ENCODE data around the gene GRK2. TPM values are rescaled to one million over a fixed set of nuclear protein-coding genes. Genes with fewer than 3 reads are reported as not detected.

GRK2 gene
- total and polyA plus RNA-seq, 10 donors: 119 to 301 (median 261) TPM

GRCh38 chr11:67322049-67322448, 55.8 kb downstream of the GRK2 start:
- no peak for TF ChIP-seq POLR2A (IDR thresholded peaks at IDR 0.05)
- TF ChIP-seq POLR2AphosphoS5 (IDR thresholded peaks at IDR 0.05): no peak
- no peak for TF ChIP-seq CTCF (IDR thresholded peaks at IDR 0.05 in 8 of 11, conservative IDR thresholded peaks at IDR 0.05 in 3 of 11)
- H3K27ac ChIP-seq: no peak overlapping the region
- H3K27me3 ChIP-seq (replicated peaks in 1 of 7): no peaks in the 10 kb centered on the region
- no peaks in the 10 kb centered on the region for H3K36me3 ChIP-seq
- WGBS, 5 donors: 91 to 98% (median 97%) methylated on average over 3 of the region's 3 CpGs
- peaks cover 0 to 34% (median 18%) of the 10 kb centered on the region in 6 donors for H3K4me1 ChIP-seq
- H3K9me3 ChIP-seq: no peaks in the 10 kb centered on the region
- DNase-seq: no peak
- H3K4me3 ChIP-seq: no peak overlapping the region
- intact Hi-C loops (cut with DNase I; ENCODE audit: low total_unique reads): no loop called here

GRCh38 chr11:67323526-67323925, 57.3 kb downstream of the GRK2 start:
- H3K9me3 ChIP-seq: no peaks in the 10 kb centered on the region
- no peak overlapping the region for H3K4me3 ChIP-seq
- H3K4me1 ChIP-seq: peaks cover 0 to 24% (median 13%) of the 10 kb centered on the region in 6 donors
- H3K36me3 ChIP-seq: no peaks in the 10 kb centered on the region
- 90 to 97% (median 94%) methylated on average over 7 of the region's 7 CpGs for WGBS, 5 donors
- TF ChIP-seq POLR2A (IDR thresholded peaks at IDR 0.05) (no peak), POLR2AphosphoS5 (IDR thresholded peaks at IDR 0.05) (no peak), CTCF (IDR thresholded peaks at IDR 0.05 in 8 of 11, conservative IDR thresholded peaks at IDR 0.05 in 3 of 11) (no peak)
- no peaks in the 10 kb centered on the region for H3K27me3 ChIP-seq (replicated peaks in 1 of 7)
- intact Hi-C loops (cut with DNase I; ENCODE audit: low total_unique reads): no loop called here
- DNase-seq: no peak
- no peak overlapping the region for H3K27ac ChIP-seq

DNA sequence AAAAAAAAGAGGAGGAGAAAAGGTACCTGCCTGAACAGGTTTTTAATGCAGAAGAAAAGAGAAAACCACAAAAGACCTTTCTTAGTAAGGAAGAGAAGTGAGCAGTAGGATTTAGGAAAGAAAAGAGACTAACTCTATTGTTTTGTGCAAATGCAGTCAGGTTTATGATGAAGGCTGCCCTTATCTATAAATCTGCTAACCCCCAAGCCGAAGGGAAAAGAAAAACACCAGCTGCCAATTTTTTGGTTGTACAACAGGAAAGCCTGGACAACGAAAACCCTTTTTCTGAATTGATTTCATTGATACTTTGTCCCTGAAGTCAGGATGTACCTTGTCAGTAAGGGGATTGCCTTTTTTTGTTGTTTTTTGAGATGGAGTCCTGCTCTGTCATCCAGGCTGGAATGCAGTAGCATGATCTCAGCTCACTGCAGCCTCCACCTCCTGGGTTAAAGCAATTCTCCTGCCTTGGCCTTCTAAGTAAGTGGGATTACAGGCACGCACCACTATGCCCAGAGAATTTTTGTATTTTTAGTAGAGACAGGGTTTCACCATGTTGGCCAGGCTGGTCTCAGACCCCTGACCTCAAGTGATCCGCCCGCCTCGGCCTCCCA, 65.9 kb downstream of the GRK2 start:
- intact Hi-C loops (cut with DNase I; ENCODE audit: low total_unique reads): no loop called here
- Histone ChIP-seq H3K27ac (peak overlapping the region in 1 of 8 donors; percentile 32), H3K9me3 (no peaks in the 10 kb centered on the region), H3K4me1 (no peaks in the 10 kb centered on the region), H3K27me3 (replicated peaks in 1 of 7) (no peaks in the 10 kb centered on the region), H3K36me3 (no peaks in the 10 kb centered on the region), H3K4me3 (no peak overlapping the region)
- no peak for TF ChIP-seq POLR2A (IDR thresholded peaks at IDR 0.05)
- TF ChIP-seq CTCF (IDR thresholded peaks at IDR 0.05 in 8 of 11, conservative IDR thresholded peaks at IDR 0.05 in 3 of 11): no peak
- no peak for TF ChIP-seq POLR2AphosphoS5 (IDR thresholded peaks at IDR 0.05)
- 78 to 91% (median 81%) methylated on average over 6 of the region's 6 CpGs for WGBS, 5 donors
- no peak for DNase-seq

Other genes with a start within 250 kb of the GRK2 start
- gene SYT12, start 243.3 kb upstream of the GRK2 start, total RNA-seq: not detected
- under 1 TPM; 0.02 to 0.13 (median 0.05) TPM for gene SYT12, start 243.3 kb upstream of the GRK2 start, polyA plus RNA-seq
- gene RHOD, start 209.6 kb upstream of the GRK2 start, total RNA-seq: 1 to 10 TPM; 1.3 to 6.4 (median 2.2) TPM
- 1 to 10 TPM; 3.1 to 3.6 (median 3.5) TPM for gene RHOD, start 209.6 kb upstream of the GRK2 start, polyA plus RNA-seq
- 100 to 1,000 TPM in 6 of 7 donors, 10 to 100 TPM in 1; 96.0 to 149 (median 130) TPM for gene KDM2A, start 147.2 kb upstream of the GRK2 start, total RNA-seq
- gene KDM2A, start 147.2 kb upstream of the GRK2 start, polyA plus RNA-seq: 10 to 100 TPM; 18.5 to 36.2 (median 28.9) TPM
- gene ANKRD13D, start 22.8 kb downstream of the GRK2 start, total RNA-seq: 100 to 1,000 TPM in 5 of 7 donors, 10 to 100 TPM in 2; 67.3 to 151 (median 124) TPM
- gene ANKRD13D, start 22.8 kb downstream of the GRK2 start, polyA plus RNA-seq: 100 to 1,000 TPM in 2 of 3 donors, 10 to 100 TPM in 1; 65.2 to 138 (median 129) TPM
- gene SSH3, start 37.1 kb downstream of the GRK2 start, total RNA-seq: 10 to 100 TPM; 14.6 to 31.8 (median 22.9) TPM
- 10 to 100 TPM in 1 of 3 donors, 1 to 10 TPM in 2; 4.3 to 11.1 (median 5.9) TPM for gene SSH3, start 37.1 kb downstream of the GRK2 start, polyA plus RNA-seq
- 100 to 1,000 TPM in 4 of 7 donors, 10 to 100 TPM in 3; 81.4 to 159 (median 103) TPM for gene POLD4, start 87.1 kb downstream of the GRK2 start, total RNA-seq
- 100 to 1,000 TPM; 267 to 290 (median 279) TPM for gene POLD4, start 87.1 kb downstream of the GRK2 start, polyA plus RNA-seq
- 10 to 100 TPM in 2 of 7 donors, 1 to 10 TPM in 5; 4.3 to 13.7 (median 6.7) TPM for gene CLCF1, start 107.1 kb downstream of the GRK2 start, total RNA-seq
- 1 to 10 TPM; 6.0 to 9.3 (median 9.0) TPM for gene CLCF1, start 107.1 kb downstream of the GRK2 start, polyA plus RNA-seq
- gene RAD9A, start 125.5 kb downstream of the GRK2 start, total RNA-seq: 10 to 100 TPM; 21.6 to 37.5 (median 29.7) TPM
- gene RAD9A, start 125.5 kb downstream of the GRK2 start, polyA plus RNA-seq: 10 to 100 TPM; 18.2 to 44.8 (median 37.1) TPM
- 100 to 1,000 TPM; 147 to 192 (median 157) TPM for gene PPP1CA, start 135.4 kb downstream of the GRK2 start, total RNA-seq
- 100 to 1,000 TPM; 152 to 207 (median 170) TPM for gene PPP1CA, start 135.4 kb downstream of the GRK2 start, polyA plus RNA-seq
- 100 to 1,000 TPM in 4 of 7 donors, 10 to 100 TPM in 3; 66.3 to 132 (median 101) TPM for gene TBC1D10C, start 137.6 kb downstream of the GRK2 start, total RNA-seq
- 100 to 1,000 TPM; 174 to 270 (median 196) TPM for gene TBC1D10C, start 137.6 kb downstream of the GRK2 start, polyA plus RNA-seq
- gene CARNS1, start 149.2 kb downstream of the GRK2 start, total RNA-seq: 1 to 10 TPM; 1.9 to 4.4 (median 2.1) TPM
- 1 to 10 TPM; 1.0 to 2.0 (median 1.8) TPM for gene CARNS1, start 149.2 kb downstream of the GRK2 start, polyA plus RNA-seq
- gene RPS6KB2, start 162.0 kb downstream of the GRK2 start, total RNA-seq: 10 to 100 TPM; 51.5 to 65.4 (median 55.4) TPM
- gene RPS6KB2, start 162.0 kb downstream of the GRK2 start, polyA plus RNA-seq: 10 to 100 TPM; 39.5 to 95.0 (median 53.8) TPM
- gene PTPRCAP, start 171.2 kb downstream of the GRK2 start, total RNA-seq: 100 to 1,000 TPM; 119 to 278 (median 187) TPM
- gene PTPRCAP, start 171.2 kb downstream of the GRK2 start, polyA plus RNA-seq: 100 to 1,000 TPM; 410 to 557 (median 479) TPM
- 100 to 1,000 TPM in 4 of 7 donors, 10 to 100 TPM in 3; 68.1 to 143 (median 117) TPM for gene CORO1B, start 177.0 kb downstream of the GRK2 start, total RNA-seq
- gene CORO1B, start 177.0 kb downstream of the GRK2 start, polyA plus RNA-seq: 10 to 100 TPM; 40.5 to 70.8 (median 53.7) TPM
- not detected for gene GPR152, start 186.3 kb downstream of the GRK2 start, total RNA-seq
- gene GPR152, start 186.3 kb downstream of the GRK2 start, polyA plus RNA-seq: under 1 TPM in 1 of 3 donors, not detected in 2; 0.10 TPM
- gene CABP4, start 188.9 kb downstream of the GRK2 start, total RNA-seq: 10 to 100 TPM; 12.7 to 27.3 (median 21.3) TPM
- 1 to 10 TPM; 2.6 to 6.2 (median 3.0) TPM for gene CABP4, start 188.9 kb downstream of the GRK2 start, polyA plus RNA-seq
- gene TMEM134, start 202.8 kb downstream of the GRK2 start, total RNA-seq: 100 to 1,000 TPM in 3 of 7 donors, 10 to 100 TPM in 4; 48.5 to 192 (median 66.6) TPM
- 100 to 1,000 TPM in 1 of 3 donors, 10 to 100 TPM in 2; 94.6 to 123 (median 95.1) TPM for gene TMEM134, start 202.8 kb downstream of the GRK2 start, polyA plus RNA-seq
- 10 to 100 TPM; 72.2 to 95.8 (median 88.1) TPM for gene AIP, start 216.6 kb downstream of the GRK2 start, total RNA-seq
- 100 to 1,000 TPM; 135 to 146 (median 141) TPM for gene AIP, start 216.6 kb downstream of the GRK2 start, polyA plus RNA-seq
- 10 to 100 TPM; 42.5 to 86.9 (median 74.9) TPM for gene PITPNM1, start 238.9 kb downstream of the GRK2 start, total RNA-seq
- 10 to 100 TPM; 17.8 to 67.0 (median 29.2) TPM for gene PITPNM1, start 238.9 kb downstream of the GRK2 start, polyA plus RNA-seq
- 10 to 100 TPM; 32.9 to 49.9 (median 40.9) TPM for gene CDK2AP2, start 241.7 kb downstream of the GRK2 start, total RNA-seq
- 10 to 100 TPM; 35.6 to 57.1 (median 51.0) TPM for gene CDK2AP2, start 241.7 kb downstream of the GRK2 start, polyA plus RNA-seq

All from spleen (tissue), 11 donors.